Measurements from ENCODE around the gene CCL3.
"Not testable (repeated sequence)": the region's sequence is repeated elsewhere in the genome, so short reads cannot be mapped to it uniquely, and the experiment has no call there.

CCL3 gene

DNA sequence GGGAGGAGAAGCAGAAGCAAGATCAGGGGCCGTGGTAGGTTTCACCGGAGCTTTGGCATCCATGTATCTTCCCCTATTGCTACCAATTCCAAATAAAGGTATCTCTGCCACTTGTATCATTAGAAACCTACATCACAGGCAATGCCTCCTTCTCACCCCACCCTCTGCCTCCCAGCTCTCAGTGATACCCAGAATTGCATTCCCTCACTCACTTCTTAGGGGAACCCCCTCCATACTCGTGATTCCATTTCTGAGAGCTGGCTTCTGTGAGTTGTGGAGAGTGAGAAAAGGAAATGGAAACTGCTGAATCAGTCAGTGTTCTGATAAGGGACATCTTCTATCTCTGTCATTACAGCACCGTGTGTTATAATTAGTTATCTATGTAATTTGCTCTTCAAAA, 2.3 kb upstream of the CCL3 start:
- DNase-seq (ENCODE audit: low read depth), result no peak

DNA sequence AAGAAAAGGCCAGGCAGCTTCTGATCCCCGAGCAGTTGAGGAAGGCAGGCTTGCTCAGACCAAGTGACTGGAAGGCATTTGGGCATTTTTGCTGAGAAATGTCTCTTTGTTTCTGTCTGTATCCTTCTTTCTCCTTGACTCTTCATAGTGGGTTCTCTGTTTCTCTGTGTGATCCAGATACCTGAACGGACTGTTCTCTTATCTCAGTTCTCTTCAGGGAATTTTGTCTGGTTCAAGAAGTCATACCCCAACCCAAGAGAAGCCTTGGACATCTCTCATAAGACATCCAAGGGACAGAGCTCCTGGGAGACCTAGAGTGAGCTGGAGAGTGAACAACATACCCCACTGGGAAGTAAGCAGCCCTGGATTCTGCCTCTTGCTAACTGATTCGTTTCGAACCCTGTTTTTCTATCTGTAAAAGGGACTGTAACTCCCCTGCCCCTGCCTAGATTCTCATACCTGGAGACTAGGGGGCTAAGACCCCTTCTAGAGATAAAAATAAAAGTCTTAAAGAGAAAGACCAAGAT, 541 bp downstream of the CCL3 start:
- TF ChIP-seq, protein P1, sequence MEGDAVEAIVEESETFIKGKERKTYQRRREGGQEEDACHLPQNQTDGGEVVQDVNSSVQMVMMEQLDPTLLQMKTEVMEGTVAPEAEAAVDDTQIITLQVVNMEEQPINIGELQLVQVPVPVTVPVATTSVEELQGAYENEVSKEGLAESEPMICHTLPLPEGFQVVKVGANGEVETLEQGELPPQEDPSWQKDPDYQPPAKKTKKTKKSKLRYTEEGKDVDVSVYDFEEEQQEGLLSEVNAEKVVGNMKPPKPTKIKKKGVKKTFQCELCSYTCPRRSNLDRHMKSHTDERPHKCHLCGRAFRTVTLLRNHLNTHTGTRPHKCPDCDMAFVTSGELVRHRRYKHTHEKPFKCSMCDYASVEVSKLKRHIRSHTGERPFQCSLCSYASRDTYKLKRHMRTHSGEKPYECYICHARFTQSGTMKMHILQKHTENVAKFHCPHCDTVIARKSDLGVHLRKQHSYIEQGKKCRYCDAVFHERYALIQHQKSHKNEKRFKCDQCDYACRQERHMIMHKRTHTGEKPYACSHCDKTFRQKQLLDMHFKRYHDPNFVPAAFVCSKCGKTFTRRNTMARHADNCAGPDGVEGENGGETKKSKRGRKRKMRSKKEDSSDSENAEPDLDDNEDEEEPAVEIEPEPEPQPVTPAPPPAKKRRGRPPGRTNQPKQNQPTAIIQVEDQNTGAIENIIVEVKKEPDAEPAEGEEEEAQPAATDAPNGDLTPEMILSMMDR (conservative IDR thresholded peaks at IDR 0.05; ENCODE audit: control insufficient read depth, insufficient read depth, low read depth, low read length), result no peak
- DNase-seq (ENCODE audit: low read depth), result no peak
- H3K4me3 ChIP-seq (ENCODE audit: control insufficient read depth, low read depth, low read length), result no peak overlapping the region

More for the DNA sequence above, 2.3 kb upstream of the CCL3 start:
- TF ChIP-seq, protein P1 (conservative IDR thresholded peaks at IDR 0.05; ENCODE audit: control insufficient read depth, insufficient read depth, low read depth, low read length), result no peak
- H3K4me3 ChIP-seq (ENCODE audit: control insufficient read depth, low read depth, low read length), result no peak overlapping the region

- no peak overlapping the region for H3K4me3 ChIP-seq (ENCODE audit: control insufficient read depth, low read depth, low read length)
These were observed 1.1 kb downstream of the CCL3 start for GRCh38 chr17:36088670-36089338.

GRCh38 chr17:36087897-36088572, 1.9 kb downstream of the CCL3 start:
- H3K4me3 ChIP-seq (ENCODE audit: control insufficient read depth, low read depth, low read length); DNase-seq (ENCODE audit: low read depth): not testable (repeated sequence)

More at GRCh38 chr17:36088670-36089338, 1.1 kb downstream of the CCL3 start:
- TF ChIP-seq, protein P1 (conservative IDR thresholded peaks at IDR 0.05; ENCODE audit: control insufficient read depth, insufficient read depth, low read depth, low read length), result no peak
- no peak for DNase-seq (ENCODE audit: low read depth)

- not testable (repeated sequence) for DNase-seq (ENCODE audit: low read depth)
These were observed 2.5 kb downstream of the CCL3 start for GRCh38 chr17:36087471-36087870.

DNA sequence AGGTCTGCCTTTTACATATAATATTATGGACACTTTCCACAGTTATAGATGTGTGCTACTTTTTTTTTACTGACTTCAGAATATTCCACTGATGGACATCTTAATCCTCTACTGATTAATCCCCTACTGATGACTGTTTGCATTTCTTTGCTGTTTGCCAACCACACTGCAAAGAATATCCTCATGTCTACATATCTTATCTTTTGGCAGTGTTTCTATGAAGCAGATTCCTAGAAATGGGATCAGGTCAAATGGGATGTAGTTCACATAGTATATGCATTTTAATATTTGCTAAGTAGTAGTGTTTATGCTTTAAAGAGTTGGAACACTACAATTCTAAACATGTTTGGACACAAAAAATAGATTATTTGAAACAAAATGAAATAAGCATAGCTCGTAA, 3.2 kb downstream of the CCL3 start:
- no peak overlapping the region for H3K4me3 ChIP-seq (ENCODE audit: control insufficient read depth, low read depth, low read length)
- no peak for DNase-seq (ENCODE audit: low read depth)
- TF ChIP-seq, protein P1 (conservative IDR thresholded peaks at IDR 0.05; ENCODE audit: control insufficient read depth, insufficient read depth, low read depth, low read length), result no peak

More at GRCh38 chr17:36087471-36087870, 2.5 kb downstream of the CCL3 start:
- not testable (repeated sequence) for H3K4me3 ChIP-seq (ENCODE audit: control insufficient read depth, low read depth, low read length)

DNA sequence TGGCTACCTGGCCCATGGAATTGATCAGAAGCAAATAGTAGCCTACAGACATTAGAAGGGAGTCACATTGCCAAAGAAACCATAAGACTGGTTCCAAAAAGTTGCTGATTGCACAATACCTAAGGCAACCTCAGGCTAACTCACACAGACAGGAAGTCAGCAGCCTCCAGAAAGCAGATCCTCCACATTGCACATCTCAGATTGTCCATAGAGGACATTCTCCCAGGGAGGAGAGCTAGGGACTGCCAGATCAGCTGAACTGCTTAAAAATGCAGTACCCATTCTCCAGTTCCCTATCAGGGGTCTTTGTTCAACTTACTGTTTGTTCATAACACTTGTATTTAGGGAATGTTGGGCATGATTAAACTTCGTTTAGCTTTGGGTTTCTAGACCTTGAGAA, 4.2 kb downstream of the CCL3 start:
- no peak overlapping the region for H3K4me3 ChIP-seq (ENCODE audit: control insufficient read depth, low read depth, low read length)
- peak; percentile 54 for DNase-seq (ENCODE audit: low read depth)
- TF ChIP-seq, protein P1 (conservative IDR thresholded peaks at IDR 0.05; ENCODE audit: control insufficient read depth, insufficient read depth, low read depth, low read length), result no peak

DNA sequence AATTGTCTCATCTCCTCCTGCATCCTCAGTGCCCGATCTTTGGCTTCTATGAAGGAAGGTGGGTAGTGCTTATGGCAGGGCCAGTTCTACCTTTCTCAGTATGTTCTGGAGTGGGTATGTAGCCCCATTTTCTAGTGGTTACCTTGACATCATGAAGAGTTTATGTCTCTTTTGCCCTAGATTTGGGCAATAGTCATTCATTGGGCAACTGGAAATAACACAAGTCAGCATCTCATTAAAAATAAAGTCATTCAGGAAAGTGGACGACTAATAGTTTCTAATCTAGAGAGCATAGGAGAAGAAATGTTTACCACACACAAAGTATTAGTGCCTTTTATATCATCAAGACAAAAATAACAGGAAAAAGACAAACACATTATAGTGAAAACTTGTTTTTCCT, 6.3 kb downstream of the CCL3 start:
- H3K4me3 ChIP-seq (ENCODE audit: control insufficient read depth, low read depth, low read length), result not testable (repeated sequence)
- DNase-seq (ENCODE audit: low read depth), result peak; percentile 8

DNA sequence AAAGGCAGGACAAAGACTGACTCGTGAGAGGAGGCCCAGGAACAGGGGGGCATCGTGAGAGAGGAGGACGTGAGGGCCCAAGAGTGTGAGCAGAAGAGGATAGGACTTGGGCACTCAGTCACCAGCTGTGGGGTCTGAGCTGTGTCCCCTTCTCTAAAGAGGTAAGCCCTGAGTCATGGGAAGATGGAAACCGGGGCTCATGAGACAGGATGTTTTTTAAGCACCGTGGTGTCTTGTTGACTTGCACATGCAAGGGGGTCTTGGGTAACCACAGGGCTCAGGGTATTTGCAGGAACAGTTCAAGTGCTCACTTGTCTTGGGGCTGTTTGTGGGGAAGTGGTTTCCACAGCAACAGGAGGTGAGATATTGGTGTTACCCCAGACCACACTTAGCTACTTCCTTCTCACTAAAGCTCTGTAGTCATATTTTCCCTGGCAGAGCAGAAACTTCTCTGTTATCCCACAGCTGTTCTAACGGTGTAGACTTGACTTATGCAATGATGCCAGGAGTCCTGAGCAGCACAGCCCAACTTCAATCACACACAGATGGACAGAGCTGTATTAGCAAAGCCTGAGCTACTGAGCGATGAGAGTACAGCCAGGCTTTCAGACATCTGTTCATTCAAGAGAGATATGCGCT, 7.3 kb downstream of the CCL3 start:
- DNase-seq (ENCODE audit: low read depth); H3K4me3 ChIP-seq (ENCODE audit: control insufficient read depth, low read depth, low read length): not testable (repeated sequence)

DNA sequence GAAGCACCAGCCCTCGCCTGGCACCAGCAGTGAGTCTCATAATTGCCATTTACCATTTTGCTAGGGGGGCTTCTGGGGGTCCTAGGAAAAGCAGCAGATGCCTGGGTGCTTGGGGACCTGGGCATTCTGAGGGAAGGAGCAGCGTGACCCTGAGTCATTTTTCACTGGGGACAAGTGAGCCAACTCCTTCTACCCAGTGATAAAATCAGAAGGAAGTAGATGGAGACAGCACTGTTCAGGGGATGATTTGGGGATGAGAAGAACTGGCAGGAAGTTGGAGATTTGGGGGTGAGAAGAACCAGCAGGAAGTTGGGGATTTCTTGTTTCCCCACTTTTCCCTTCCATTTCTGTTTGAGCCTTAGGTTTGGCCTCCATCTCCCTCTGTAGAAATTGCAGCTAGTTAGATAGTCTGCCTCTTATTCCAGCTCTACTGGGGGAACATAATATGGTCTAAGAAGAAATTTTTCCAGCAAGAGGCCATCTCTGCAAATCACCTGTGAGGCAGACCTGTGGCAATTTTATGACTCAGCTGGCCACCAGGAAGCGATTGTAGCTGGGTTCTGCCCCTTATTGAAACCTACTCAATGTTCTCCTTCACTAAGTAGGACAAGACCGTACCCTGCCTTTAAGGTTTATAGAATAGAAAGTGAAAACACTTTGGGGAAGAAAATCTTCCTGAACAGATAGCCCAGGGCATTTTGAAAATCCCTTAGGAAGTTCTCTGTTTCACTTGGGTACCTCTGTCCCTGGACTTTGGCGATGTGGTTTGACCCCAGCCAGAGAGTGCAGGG, 8.1 kb downstream of the CCL3 start:
- not testable (repeated sequence) for H3K4me3 ChIP-seq (ENCODE audit: control insufficient read depth, low read depth, low read length); DNase-seq (ENCODE audit: low read depth)
